HG03108 (cell line): Measurements from ENCODE around the gene PMS2.
"Not testable (repeated sequence)": the region's sequence is repeated elsewhere in the genome, so short reads cannot be mapped to it uniquely, and the experiment has no call there.

Experiments
- ATAC-seq: cut with Tn5 transposase; IDR thresholded peaks from one replicate; pipeline ENCODE4 v1.9.1; 2021; ENCODE audit warnings: moderate library complexity; ENCODE audit not compliant: unreplicated experiment

PMS2 gene

DNA sequence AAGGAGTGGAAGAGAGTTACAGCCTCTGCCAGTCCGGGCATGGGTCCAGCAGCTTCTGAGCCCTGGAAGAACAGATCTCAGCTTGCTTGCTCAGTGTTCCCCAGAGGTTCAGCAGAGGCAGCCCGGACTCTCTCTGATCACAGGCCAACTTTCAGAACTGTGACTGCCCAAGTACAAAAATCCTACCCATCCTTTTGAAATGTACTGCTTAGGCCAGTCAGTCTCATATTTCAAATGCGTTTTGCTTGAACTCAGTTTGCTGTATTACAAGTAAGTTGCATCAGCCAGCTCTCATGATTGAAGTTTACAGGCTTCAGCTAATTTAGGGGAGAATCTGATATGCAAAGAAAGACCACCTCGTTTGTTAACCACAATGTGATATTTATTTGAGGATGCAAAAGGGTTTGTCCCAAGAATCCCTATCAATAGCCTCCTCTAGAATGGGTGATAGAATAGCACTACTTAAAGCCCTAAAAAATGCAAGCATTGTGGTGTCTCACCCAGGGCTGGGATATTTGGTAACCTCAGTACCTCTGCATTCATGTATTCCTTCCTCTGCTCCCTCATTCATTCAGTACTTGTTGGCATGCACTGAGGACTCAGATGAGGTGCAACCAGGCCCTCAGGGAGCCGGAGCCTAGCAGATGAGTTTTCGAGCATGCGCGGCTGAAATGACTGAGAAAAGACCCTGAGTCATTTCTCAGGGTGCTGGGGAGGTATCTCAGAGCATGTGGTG is 7.2 kb upstream of the PMS2 start:
- no peak for ATAC-seq

GRCh38 chr7:6012355-6013104 is 3.7 kb upstream of the PMS2 start:
- ATAC-seq: no peak

GRCh38 chr7:6011541-6011940 is 2.7 kb upstream of the PMS2 start:
- no peak for ATAC-seq

GRCh38 chr7:6010370-6010769 is 1.5 kb upstream of the PMS2 start:
- not testable (repeated sequence) for ATAC-seq

DNA sequence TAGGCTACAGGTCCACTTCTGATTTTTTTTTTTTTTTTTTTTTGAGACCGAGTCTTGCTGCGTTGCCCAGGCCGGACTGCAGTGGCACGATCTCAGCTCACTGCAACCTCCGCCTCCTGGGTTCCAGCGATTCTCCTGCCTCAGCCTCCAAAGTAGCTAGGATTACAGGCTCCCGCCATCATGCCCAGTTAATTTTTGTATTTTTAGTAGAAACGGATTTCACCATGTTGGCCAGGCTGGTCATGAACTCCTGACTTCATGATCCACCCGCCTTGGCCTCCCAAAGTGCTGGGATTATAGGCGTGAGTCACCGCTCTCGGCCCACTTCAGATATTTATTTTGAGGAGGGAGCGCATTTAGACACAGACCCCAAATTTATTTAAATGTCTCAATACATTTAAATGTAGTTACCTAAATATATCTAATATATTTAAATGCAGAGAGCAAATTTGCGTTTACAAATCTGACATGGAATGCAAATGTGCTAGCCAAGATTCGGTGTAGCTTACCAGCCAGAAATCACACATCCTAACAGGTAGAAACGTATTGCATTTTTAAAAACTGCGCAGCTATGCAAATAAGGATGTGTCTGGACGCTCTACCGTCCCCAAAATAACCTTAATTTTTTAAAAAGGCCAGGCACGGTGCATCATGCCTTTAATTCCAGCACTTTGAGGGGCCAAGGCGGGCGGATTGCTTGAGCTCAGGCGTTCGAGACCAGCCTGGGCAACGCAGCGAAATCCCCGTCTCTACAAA is 836 bp downstream of the PMS2 start:
- not testable (repeated sequence) for ATAC-seq

GRCh38 chr7:6007386-6007785 is 1.5 kb downstream of the PMS2 start:
- ATAC-seq: no peak

- no peak for ATAC-seq
Measured at GRCh38 chr7:5997210-5997808, 11.5 kb downstream of the PMS2 start.

DNA sequence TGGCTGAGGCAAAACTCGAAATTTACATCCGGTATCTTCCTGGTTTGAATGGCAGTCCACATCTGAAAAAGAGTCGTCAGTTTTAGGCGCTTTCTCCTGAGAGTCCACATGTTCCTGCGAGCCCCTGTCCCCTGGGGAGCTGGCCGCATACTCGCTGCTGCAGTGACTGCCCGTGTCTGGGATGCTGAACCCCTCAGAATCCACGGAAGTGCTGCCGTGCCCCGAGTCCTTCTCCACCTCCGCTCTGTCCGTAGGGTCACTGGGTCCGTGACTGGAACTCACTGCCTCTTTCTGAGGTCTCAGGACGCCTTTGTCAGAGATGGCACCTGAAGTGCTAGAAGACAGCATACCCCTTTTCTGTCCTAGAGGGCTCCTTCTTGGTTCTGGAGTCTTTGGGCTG is 21.8 kb downstream of the PMS2 start:
- not testable (repeated sequence) for ATAC-seq

GRCh38 chr7:5979680-5980314 is 29.1 kb downstream of the PMS2 start:
- not testable (repeated sequence) for ATAC-seq

GRCh38 chr7:5973580-5973979 is 35.3 kb downstream of the PMS2 start:
- ATAC-seq: not testable (repeated sequence)

GRCh38 chr7:5970347-5970911 is 38.4 kb downstream of the PMS2 start, which contains the start of gene RSPH10B:
RSPH10B (minus strand) TSS chr7:5970689; CDS start chr7:5967116, 3,573 bp downstream.
- ATAC-seq: not testable (repeated sequence)

DNA sequence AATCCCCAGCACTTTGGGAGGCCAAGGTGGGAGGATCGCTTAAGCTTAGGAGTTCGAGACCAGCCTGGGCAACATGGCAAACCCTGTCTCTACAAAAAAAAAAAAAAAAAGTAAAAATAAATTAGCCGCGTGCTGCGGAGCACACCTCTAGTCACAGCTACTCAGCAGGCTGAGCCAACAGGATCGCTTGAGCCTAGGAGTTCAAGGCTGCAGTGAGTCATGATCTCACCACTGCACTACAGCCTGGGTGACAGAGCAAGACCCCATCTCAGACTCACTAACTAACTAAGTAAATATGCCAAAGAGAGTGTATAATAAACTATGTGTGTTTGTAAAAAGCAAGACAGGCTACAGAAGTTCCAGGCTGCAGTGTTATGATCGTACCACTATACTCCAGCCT is 45.0 kb downstream of the PMS2 start:
- not testable (repeated sequence) for ATAC-seq

DNA sequence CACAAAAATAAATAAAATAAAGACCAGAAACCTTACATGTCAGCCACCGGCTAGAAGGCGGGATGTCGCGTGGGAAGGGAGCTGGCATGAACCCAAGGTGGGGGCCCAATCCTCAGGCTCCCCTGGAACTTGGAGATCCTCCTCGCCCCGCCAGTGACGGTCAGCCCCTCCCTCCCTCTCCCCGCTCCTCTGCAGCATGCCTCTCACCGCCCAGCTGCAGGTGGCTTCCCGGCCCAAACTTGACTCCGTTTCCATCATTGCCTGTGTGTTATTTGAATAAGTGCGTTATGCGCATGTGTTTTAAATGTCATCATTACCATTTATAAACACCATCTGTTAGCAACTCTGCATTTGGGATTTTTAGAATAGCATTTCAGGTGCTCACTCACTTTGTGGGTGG is 45.6 kb downstream of the PMS2 start:
- ATAC-seq: not testable (repeated sequence)

GRCh38 chr7:5934945-5935450 is 73.9 kb downstream of the PMS2 start:
- ATAC-seq: not testable (repeated sequence)

GRCh38 chr7:5931905-5932644 is 76.8 kb downstream of the PMS2 start:
- ATAC-seq: not testable (repeated sequence)

DNA sequence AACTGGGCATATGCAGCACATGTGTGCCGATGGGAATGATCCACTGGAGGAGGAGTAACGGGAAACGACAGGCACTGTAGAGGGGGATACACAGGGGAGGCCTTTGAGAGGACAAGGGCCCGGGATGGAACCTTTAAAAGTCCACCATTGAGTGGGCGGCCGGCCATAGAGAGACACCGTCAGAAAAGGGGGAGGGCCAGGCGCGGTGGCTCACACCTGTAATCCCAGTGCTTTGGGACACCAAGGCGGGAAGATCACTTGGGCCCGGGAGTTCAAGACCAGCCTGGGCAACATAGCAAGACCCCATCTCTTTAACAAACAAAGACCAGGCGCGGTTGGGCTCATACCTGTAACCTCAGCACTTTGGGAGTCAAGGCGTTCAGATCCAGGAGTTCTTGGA is 77.6 kb downstream of the PMS2 start:
- not testable (repeated sequence) for ATAC-seq

GRCh38 chr7:5930290-5930689 is 78.6 kb downstream of the PMS2 start:
- ATAC-seq: not testable (repeated sequence)

GRCh38 chr7:5926263-5926870 is 82.5 kb downstream of the PMS2 start:
- ATAC-seq: not testable (repeated sequence)

DNA sequence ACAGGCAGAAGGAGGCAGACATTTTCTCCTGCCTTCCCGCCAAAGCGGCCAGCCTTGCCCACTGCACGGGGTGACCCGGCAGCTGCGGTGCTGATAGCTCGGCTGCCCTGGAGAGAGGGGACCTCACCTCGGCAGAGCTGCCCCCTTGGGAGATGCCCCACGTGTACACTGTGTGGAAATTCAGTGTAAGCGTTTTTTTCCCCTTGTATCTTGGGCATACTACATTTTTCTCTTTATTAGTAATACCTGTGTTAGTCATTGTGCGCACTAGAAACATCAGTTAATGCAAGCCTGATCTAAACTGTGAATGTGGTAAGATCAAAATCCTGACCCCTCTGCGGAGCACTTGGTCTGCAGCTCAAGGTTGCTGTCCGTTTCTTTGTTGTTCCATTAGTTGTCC is 84.2 kb downstream of the PMS2 start:
- ATAC-seq: not testable (repeated sequence)
